Measurements from ENCODE around the gene SLC7A1.

- no peak for TF ChIP-seq CTCF (CRISPR knock-in tag; IDR thresholded peaks at IDR 0.05)
- TF ChIP-seq TBP (CRISPR knock-in tag; IDR thresholded peaks at IDR 0.05) = no peak
- no peak for TF ChIP-seq WIZ (CRISPR knock-in tag; IDR thresholded peaks at IDR 0.05)
- no peak for TF ChIP-seq POLR2A (IDR thresholded peaks at IDR 0.05; ENCODE audit: insufficient read depth in 1 of 2, low read depth in 2 of 2, low read length in 2 of 2)
- no peak for TF ChIP-seq ZNF282 (IDR thresholded peaks at IDR 0.05; ENCODE audit: partially characterized antibody)
- TF ChIP-seq EZH2 (conservative IDR thresholded peaks at IDR 0.05; ENCODE audit: low read depth, low read length) = no peak
- no peak for TF ChIP-seq PAX8 (CRISPR knock-in tag; IDR thresholded peaks at IDR 0.05; ENCODE audit: borderline replicate concordance)
- no peak for TF ChIP-seq SP1 (IDR thresholded peaks at IDR 0.05)
- TF ChIP-seq SP1 (CRISPR knock-in tag; IDR thresholded peaks at IDR 0.05) = no peak
Observed at GRCh38 chr13:29489650-29490560, 105.6 kb downstream of the SLC7A1 start.
